Coronary artery (tissue), 2 donors: ENCODE results near the gene BEST1.
A peak's percentile ranks its signal among the peaks of the same experiment; 100 is the strongest.

ENCODE experiments used
- DNase-seq: peaks from one replicate; pipeline ENCODE4 v3.0.0-alpha.2; 2017; ENCODE audit warnings: low spot score
- H3K27ac ChIP-seq, 2 donors: fragments of 200-600 bp; sonication (generic); one replicate each; pipeline ENCODE4 v1.5.1; 2016 to 2019
- H3K4me3 ChIP-seq: fragments of 200-600 bp; sonication (generic); 2 replicates; pipeline ENCODE4 v1.5.1; 2016; ENCODE audit warnings: mild to moderate bottlenecking, moderate library complexity
- TF ChIP-seq, protein P1 (sequence below): fragments of 200-600 bp; sonication (generic); IDR thresholded peaks from one replicate; pipeline ENCODE4 v1.5.1; 2019; ENCODE audit warnings: antibody characterized with exemption

BEST1 gene

DNA sequence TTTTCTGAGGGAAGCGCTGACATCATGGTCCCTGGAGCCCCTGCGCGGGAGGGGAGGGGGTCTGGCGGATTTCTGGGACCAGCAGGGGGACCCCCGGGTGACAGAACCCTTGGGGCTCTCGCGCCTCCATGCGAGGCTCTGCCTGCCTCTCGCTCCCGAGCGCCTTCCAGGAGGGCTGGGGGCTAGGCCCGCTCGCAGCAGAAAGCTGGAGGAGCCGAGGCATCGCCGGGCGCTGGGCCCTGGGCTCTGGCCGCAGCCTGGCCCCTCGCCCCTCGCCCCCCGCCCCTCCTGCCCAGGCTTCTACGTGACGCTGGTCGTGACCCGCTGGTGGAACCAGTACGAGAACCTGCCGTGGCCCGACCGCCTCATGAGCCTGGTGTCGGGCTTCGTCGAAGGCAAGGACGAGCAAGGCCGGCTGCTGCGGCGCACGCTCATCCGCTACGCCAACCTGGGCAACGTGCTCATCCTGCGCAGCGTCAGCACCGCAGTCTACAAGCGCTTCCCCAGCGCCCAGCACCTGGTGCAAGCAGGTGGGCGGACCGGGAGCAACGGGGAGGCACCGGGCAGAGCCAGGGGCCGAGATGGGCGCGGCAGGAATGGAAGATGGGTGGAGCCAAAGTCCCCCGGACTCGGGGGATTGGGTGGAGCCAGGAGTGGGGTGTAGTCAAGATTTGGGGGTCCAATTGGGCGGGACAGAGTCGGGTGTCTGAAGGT is 5.4 kb downstream of the BEST1 start:
- H3K27ac ChIP-seq: peak overlapping the region; percentile 65 to 86
- no peak for DNase-seq
- peak overlapping the region; percentile 72 for H3K4me3 ChIP-seq
- TF ChIP-seq, protein P1, sequence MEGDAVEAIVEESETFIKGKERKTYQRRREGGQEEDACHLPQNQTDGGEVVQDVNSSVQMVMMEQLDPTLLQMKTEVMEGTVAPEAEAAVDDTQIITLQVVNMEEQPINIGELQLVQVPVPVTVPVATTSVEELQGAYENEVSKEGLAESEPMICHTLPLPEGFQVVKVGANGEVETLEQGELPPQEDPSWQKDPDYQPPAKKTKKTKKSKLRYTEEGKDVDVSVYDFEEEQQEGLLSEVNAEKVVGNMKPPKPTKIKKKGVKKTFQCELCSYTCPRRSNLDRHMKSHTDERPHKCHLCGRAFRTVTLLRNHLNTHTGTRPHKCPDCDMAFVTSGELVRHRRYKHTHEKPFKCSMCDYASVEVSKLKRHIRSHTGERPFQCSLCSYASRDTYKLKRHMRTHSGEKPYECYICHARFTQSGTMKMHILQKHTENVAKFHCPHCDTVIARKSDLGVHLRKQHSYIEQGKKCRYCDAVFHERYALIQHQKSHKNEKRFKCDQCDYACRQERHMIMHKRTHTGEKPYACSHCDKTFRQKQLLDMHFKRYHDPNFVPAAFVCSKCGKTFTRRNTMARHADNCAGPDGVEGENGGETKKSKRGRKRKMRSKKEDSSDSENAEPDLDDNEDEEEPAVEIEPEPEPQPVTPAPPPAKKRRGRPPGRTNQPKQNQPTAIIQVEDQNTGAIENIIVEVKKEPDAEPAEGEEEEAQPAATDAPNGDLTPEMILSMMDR: no peak

- Histone ChIP-seq H3K27ac (peak overlapping the region; percentile 65 to 86), H3K4me3 (peak overlapping the region; percentile 72)
- DNase-seq: no peak
- TF ChIP-seq, protein P1: no peak
Measured at GRCh38 chr11:61956191-61957020, 6.3 kb downstream of the BEST1 start.

DNA sequence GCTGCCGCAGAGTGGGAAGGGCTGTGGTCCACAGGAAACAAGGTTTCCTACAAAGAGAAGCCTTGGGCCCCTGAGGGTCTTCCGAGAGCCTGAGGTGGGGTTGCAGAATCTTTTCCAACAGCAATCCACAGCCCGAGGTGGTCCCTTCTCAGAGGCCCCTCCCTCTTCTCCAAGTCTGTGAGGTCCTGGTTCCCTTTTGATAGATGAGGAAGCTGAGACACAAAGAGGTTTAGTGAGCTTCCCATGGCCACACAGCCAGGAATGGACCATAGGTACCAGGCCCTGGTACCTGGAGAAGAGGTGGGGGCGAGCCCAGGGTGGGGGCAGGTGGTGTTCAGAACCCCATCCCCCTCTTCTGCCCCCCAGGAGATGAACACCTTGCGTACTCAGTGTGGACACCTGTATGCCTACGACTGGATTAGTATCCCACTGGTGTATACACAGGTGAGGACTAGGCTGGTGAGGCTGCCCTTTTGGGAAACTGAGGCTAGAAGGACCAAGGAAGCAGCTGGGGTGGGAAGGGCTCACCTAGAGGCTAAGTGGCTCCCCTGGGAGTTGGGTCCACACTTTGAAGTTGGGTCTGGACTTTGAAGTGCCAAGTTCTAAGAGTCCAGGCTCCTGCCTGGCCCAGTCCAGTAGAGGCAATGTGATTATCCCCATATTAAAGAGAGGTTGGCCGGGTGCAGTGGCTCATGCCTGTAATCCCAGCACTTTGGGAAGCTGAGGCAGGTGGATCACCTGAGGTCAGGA is 7.0 kb downstream of the BEST1 start:
- H3K4me3 ChIP-seq: no peak overlapping the region
- DNase-seq: no peak
- H3K27ac ChIP-seq: peak overlapping the region in 1 of 2 donors; percentile 86
- TF ChIP-seq, protein P1: no peak

DNA sequence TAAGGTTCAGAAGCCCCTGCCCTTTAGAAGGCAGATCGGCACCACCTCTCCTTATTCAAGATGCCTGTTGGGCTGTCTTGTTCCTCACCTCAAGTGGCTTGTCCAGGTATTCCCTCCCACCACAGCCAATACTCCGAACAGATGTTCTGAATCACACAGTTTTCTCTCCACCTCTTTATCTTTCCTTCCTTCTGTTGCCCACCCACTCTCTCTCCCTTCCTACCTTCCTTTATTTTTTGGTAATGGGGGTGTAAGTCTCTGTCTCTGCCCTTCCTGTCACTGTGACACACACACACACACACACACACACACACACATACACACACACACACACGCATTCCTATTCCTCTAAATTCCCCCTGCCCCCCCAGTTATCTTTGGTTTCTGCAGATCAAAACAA is 8.4 kb downstream of the BEST1 start:
- no peak overlapping the region for H3K4me3 ChIP-seq
- DNase-seq: no peak
- no peak overlapping the region for H3K27ac ChIP-seq
- TF ChIP-seq, protein P1: no peak

GRCh38 chr11:61959114-61959513 is 9.0 kb downstream of the BEST1 start:
- Histone ChIP-seq H3K27ac (peak overlapping the region in 1 of 2 donors; percentile 100), H3K4me3 (no peak overlapping the region)
- TF ChIP-seq, protein P1: no peak
- DNase-seq: no peak

DNA sequence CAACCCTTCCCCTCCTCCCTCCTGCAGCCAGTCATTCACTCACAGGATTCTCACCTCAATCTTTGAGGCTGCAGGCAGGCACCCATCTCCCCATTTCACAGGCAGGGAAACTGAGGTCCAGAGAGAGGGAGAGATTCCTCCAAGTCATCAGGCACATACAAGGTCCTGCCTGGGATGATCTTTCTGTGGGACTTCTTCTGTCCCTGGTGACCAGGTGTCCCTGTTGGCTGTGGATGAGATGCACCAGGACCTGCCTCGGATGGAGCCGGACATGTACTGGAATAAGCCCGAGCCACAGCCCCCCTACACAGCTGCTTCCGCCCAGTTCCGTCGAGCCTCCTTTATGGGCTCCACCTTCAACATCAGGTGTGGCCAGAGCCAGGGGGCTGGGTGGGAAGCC is 9.5 kb downstream of the BEST1 start:
- DNase-seq: no peak
- TF ChIP-seq, protein P1: no peak
- H3K4me3 ChIP-seq: no peak overlapping the region
- H3K27ac ChIP-seq: peak overlapping the region in 1 of 2 donors; percentile 100
